ENCODE measurements around the gene STMN3.

DNA sequence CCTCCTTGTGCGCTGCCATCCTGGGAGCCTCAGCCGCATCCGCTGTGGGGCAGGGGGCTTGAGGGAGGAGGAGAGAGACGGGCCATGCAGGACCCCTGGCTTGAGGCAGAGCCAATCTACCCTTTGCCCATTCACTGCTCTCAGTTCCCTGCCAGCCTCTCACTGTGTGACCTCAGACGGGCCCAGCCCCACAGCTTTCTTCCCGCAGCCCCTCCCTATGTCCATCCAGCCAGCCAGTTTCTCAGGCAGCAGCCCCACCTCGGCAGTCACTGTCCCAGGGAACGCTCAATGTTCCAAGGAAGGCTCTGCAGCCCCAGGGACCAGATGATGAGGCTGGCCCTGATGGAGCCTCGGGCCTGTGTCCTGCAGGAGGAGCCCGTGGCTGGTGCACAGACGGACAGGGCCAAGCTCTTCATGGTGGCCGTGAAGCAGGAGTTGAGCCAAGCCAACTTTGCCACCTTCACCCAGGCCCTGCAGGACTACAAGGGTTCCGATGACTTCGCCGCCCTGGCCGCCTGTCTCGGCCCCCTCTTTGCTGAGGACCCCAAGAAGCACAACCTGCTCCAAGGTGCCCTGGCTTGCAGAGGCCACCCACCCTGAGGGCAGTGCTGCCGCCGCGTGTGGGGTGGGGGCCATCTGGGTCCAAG, 39.3 kb upstream of the STMN3 start:
- TF ChIP-seq POLR2A (IDR thresholded peaks at IDR 0.05), result no peak
- TF ChIP-seq, protein P1, sequence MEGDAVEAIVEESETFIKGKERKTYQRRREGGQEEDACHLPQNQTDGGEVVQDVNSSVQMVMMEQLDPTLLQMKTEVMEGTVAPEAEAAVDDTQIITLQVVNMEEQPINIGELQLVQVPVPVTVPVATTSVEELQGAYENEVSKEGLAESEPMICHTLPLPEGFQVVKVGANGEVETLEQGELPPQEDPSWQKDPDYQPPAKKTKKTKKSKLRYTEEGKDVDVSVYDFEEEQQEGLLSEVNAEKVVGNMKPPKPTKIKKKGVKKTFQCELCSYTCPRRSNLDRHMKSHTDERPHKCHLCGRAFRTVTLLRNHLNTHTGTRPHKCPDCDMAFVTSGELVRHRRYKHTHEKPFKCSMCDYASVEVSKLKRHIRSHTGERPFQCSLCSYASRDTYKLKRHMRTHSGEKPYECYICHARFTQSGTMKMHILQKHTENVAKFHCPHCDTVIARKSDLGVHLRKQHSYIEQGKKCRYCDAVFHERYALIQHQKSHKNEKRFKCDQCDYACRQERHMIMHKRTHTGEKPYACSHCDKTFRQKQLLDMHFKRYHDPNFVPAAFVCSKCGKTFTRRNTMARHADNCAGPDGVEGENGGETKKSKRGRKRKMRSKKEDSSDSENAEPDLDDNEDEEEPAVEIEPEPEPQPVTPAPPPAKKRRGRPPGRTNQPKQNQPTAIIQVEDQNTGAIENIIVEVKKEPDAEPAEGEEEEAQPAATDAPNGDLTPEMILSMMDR (IDR thresholded peaks at IDR 0.05), result no peak

Data from testis (tissue), 2 donors.